PFSK-1 (cell line): ENCODE results near the gene UAP1L1.

Experiments
- POLR2AphosphoS5 ChIP-seq: IDR thresholded peaks from 2 replicates; pipeline ENCODE4 v1.6.1; 2012; ENCODE audit warnings: low read depth, mild to moderate bottlenecking, control low read depth, low read length, moderate library complexity
- REST ChIP-seq, 2 experiments: IDR thresholded peaks; 2 replicates each; pipeline versions ENCODE4 v1.6.1 to v1.8.0; 2011 to 2012; ENCODE audit warnings: low read depth in 2 of 2, low read length in 2 of 2, control low read depth in 1 of 2, inconsistent platforms in 1 of 2, mild to moderate bottlenecking in 1 of 2, moderate library complexity in 1 of 2; ENCODE audit not compliant: insufficient read depth in 1 of 2
- SIN3A ChIP-seq: IDR thresholded peaks from 2 replicates; pipeline ENCODE4 v1.6.1; 2012; ENCODE audit warnings: mild to moderate bottlenecking, low read length, moderate library complexity, borderline replicate concordance; ENCODE audit not compliant: insufficient read depth
- TAF1 ChIP-seq: IDR thresholded peaks from 2 replicates; pipeline ENCODE4 v1.6.1; 2012; ENCODE audit warnings: low read length, control low read depth, borderline replicate concordance; ENCODE audit not compliant: insufficient read depth

- TF ChIP-seq SIN3A: no peak
- TF ChIP-seq POLR2AphosphoS5: no peak
- TF ChIP-seq TAF1: no peak
- no peak for TF ChIP-seq REST (IDR thresholded peaks at IDR 0.05; ENCODE audit: insufficient read depth in 1 of 2, low read depth in 2 of 2, low read length in 2 of 2)
Measured at GRCh38 chr9:137078701-137079400, 1.5 kb downstream of the UAP1L1 start.
